K562 (cell line): Measurements from ENCODE around the gene CLSTN2. TPM values are rescaled to one million over a fixed set of nuclear protein-coding genes. Genes with fewer than 3 reads are reported as not detected.

Experiments
- ATAC-seq: fragments of 200-7000 bp; cut with Tn5 transposase; 3 replicates; pipeline ENCODE4 v1.9.1; 2020; ENCODE audit warnings: moderate library complexity
- BruUV-seq: library from RNA; stranded (reverse); fragments of 400-500 nt; replicated peaks from 2 replicates; lab custom pipeline; 2021; lab: Mats Ljungman, UMichigan
- CTCF ChIA-PET: fragments of 300-600 bp; formaldehyde crosslinking; extraction: SDS; loops from one replicate; lab custom pipeline; 2021; ENCODE audit warnings: low intra/inter-chr PET ratio; lab: Yijun Ruan, JAX
- POLR2A ChIA-PET: fragments of 300-600, 350-650 bp; sonication (Branson Sonifier 250); formaldehyde crosslinking; extraction: SDS; loops from one replicate; lab custom pipeline; 2021; ENCODE audit warnings: antibody characterized with exemption, inconsistent platforms; lab: Yijun Ruan, JAX
- DNase-seq, 4 experiments: peaks; one replicate each; pipeline versions ENCODE4 v3.0.0 to v3.0.0-alpha.2; 2011 to 2018; ENCODE audit warnings: low spot score in 3 of 4, mixed read lengths in 3 of 4; ENCODE audit errors: extremely low read depth in 1 of 4
- FAIRE-seq: peaks from 2 replicates; lab custom pipeline; 2011; peaks lifted over from hg19 to GRCh38; lab: Jason Lieb, UNC
- H2AFZ ChIP-seq: 2 replicates; pipeline ENCODE4 v1.6.0; 2011; ENCODE audit warnings: low read depth, low read length, control low read depth, inconsistent platforms
- H3K27ac ChIP-seq: fragments of 200-600 bp; 3 replicates; pipeline ENCODE4 v1.8.0; 2011; ENCODE audit warnings: low read depth, mild to moderate bottlenecking, control low read depth, inconsistent platforms, low read length, moderate library complexity, mixed read lengths; ENCODE audit errors: extremely low read depth
- H3K27me3 ChIP-seq, 2 experiments: fragments of 300-600 bp in 1 of 2; 2 replicates in 1 of 2; 3 replicates in 1 of 2; pipeline versions ENCODE4 v1.6.0 to v1.8.0; 2011; ENCODE audit warnings: inconsistent platforms in 2 of 2, low read length in 2 of 2, mild to moderate bottlenecking in 1 of 2, mixed read lengths in 1 of 2, moderate library complexity in 1 of 2; ENCODE audit not compliant: control insufficient read depth in 2 of 2, insufficient read depth in 2 of 2
- H3K36me3 ChIP-seq: fragments of 300-600 bp; 3 replicates; pipeline ENCODE4 v1.8.0; 2011; ENCODE audit warnings: mild to moderate bottlenecking, low read length, inconsistent platforms; ENCODE audit not compliant: control insufficient read depth, insufficient read depth
- H3K4me1 ChIP-seq, 2 experiments: fragments of 200-600 bp in 1 of 2; replicated peaks in 1 of 2; 2 replicates in 1 of 2; 3 replicates in 1 of 2; pipeline versions ENCODE4 v1.5.1 to v1.8.0; 2011; ENCODE audit warnings: inconsistent platforms in 2 of 2, low read length in 2 of 2, mild to moderate bottlenecking in 1 of 2, mixed read lengths in 1 of 2, moderate library complexity in 1 of 2; ENCODE audit not compliant: control insufficient read depth in 2 of 2, insufficient read depth in 2 of 2
- H3K4me2 ChIP-seq: 2 replicates; pipeline ENCODE4 v1.6.1; 2011; ENCODE audit warnings: low read length, control low read depth, inconsistent platforms, mixed read lengths; ENCODE audit not compliant: insufficient read depth
- H3K4me3 ChIP-seq: fragments of 200-600 bp; sonication (generic), shearing (Covaris generic); 2 replicates; pipeline ENCODE4 v1.5.1; 2016; ENCODE audit warnings: control low read depth, inconsistent platforms
- H3K79me2 ChIP-seq: fragments of 200-600 bp; 3 replicates; pipeline ENCODE4 v1.8.0; 2011; ENCODE audit warnings: low read length, inconsistent platforms; ENCODE audit not compliant: control insufficient read depth, insufficient read depth
- H3K9ac ChIP-seq, 2 experiments: 2 replicates each; pipeline versions ENCODE4 v1.6.0 to v1.6.1; 2011; ENCODE audit warnings: low read depth in 2 of 2, low read length in 2 of 2, control low read depth in 1 of 2, inconsistent platforms in 1 of 2, mild to moderate bottlenecking in 1 of 2, mixed read lengths in 1 of 2; ENCODE audit not compliant: insufficient read depth in 1 of 2
- H3K9me1 ChIP-seq: one replicate; pipeline ENCODE4 v1.6.0; 2011; ENCODE audit warnings: inconsistent platforms, mild to moderate bottlenecking, low read length, moderate library complexity; ENCODE audit not compliant: control insufficient read depth, insufficient read depth
- H3K9me3 ChIP-seq: replicated peaks from 2 replicates; pipeline ENCODE4 v1.5.1; 2011; ENCODE audit warnings: low read depth, low read length, inconsistent platforms; ENCODE audit not compliant: control insufficient read depth, insufficient read depth
- H4K20me1 ChIP-seq: replicated peaks from 2 replicates; pipeline ENCODE4 v1.6.1; 2011; ENCODE audit warnings: low read length, inconsistent platforms, mixed read lengths; ENCODE audit not compliant: control insufficient read depth, insufficient read depth
- HES1 ChIP-seq: fragments of 450-650 bp; IDR thresholded peaks from 2 replicates; pipeline ENCODE4 v1.6.1; 2016; ENCODE audit warnings: low read depth, mild to moderate bottlenecking, moderate library complexity
- HINFP ChIP-seq: fragments of 450-650 bp; conservative IDR thresholded peaks from 2 replicates; pipeline ENCODE4 v1.6.1; 2016; ENCODE audit warnings: missing genetic modification characterization, low read depth, mild to moderate bottlenecking, control low read depth, missing compliant biosample characterization
- RFX7 ChIP-seq: fragments of 250-450 bp; sonication (Bioruptor Pico); IDR thresholded peaks from 2 replicates; pipeline ENCODE4 v1.5.1; 2021; ENCODE audit warnings: mild to moderate bottlenecking
- ZNF384 ChIP-seq: IDR thresholded peaks from 2 replicates; pipeline ENCODE4 v1.6.1; 2012; ENCODE audit warnings: low read depth, low read length, improper control_type of control experiment
- ZNF699 ChIP-seq: fragments of 250-450 bp; sonication (Bioruptor Pico); IDR thresholded peaks from 2 replicates; pipeline ENCODE4 v1.8.0; 2021; ENCODE audit warnings: mild to moderate bottlenecking, moderate library complexity; ENCODE audit not compliant: insufficient replicate concordance
- WGBS: fragments of 100-300 bp; shearing (Covaris generic); methylation state at CpG from one replicate; pipeline ENCODE4 v1.1.6; 2016; ENCODE audit warnings: low coverage, mixed read lengths; ENCODE audit not compliant: insufficient coverage; ENCODE audit errors: missing lambda C conversion rate; 5-methylcytosine and 5-hydroxymethylcytosine counted together
- in situ Hi-C: fragments of 300-500 bp; cut with MboI; formaldehyde crosslinking; loops from 4 replicates; pipeline ENCODE4 v1.15.0; 2018; ENCODE audit warnings: inconsistent platforms, mixed read lengths
- intact Hi-C: fragments of 100-400 bp; cut with micrococcal nuclease; formaldehyde crosslinking; loops from 2 replicates; pipeline ENCODE4 v1.14.2; 2022
- polyA plus RNA-seq, 8 experiments: library from polyadenylated mRNA; depleted of rRNA in 4 of 8; stranded (reverse) in 5 of 8; unstranded in 3 of 8; fragments of >200 nt; fragmentation: Nextera tagmentation in 2 of 8; fragmentation: Illumina TruSeq in 1 of 8; extraction: Ambion mirVana in 2 of 8; extraction: Trizol in 1 of 8; gene quantifications; 2 replicates each; pipeline versions ENCODE4 v1.2.1 to v1.2.3, GENCODE V29; 2011 to 2014; ENCODE audit warnings: inconsistent platforms in 1 of 8, missing spikeins in 1 of 8
- total RNA-seq, 7 experiments: library from RNA; depleted of rRNA in 6 of 7; stranded (reverse); fragments of >200 nt in 6 of 7; fragmentation: Illumina TruSeq in 2 of 7; extraction: Trizol in 2 of 7; gene quantifications; 2 replicates each; pipeline versions ENCODE4 v1.2.1 to v1.2.3, GENCODE V29; 2011 to 2021; ENCODE audit warnings: low replicate concordance in 1 of 7
- TF ChIP-seq, protein P1 (sequence below): sonication (generic); formaldehyde crosslinking; IDR thresholded peaks from 2 replicates; pipeline ENCODE4 v1.8.0; 2022; ENCODE audit warnings: mild to moderate bottlenecking, missing genetic modification reagents
- TF ChIP-seq, protein P2 (sequence below): fragments of 250-450 bp; sonication (Bioruptor Pico); IDR thresholded peaks from 2 replicates; pipeline ENCODE4 v1.5.1; 2021; ENCODE audit warnings: mild to moderate bottlenecking
- TF ChIP-seq, protein P3 (sequence below): sonication (generic); formaldehyde crosslinking; IDR thresholded peaks from 2 replicates; pipeline ENCODE4 v1.9.0; 2022; ENCODE audit warnings: mild to moderate bottlenecking, missing genetic modification reagents

CLSTN2 gene
- total and polyA plus RNA-seq, 9 of the 15 experiments (the other 6 are each of a cell fraction or from before 2014, with no cell fraction given), result 0.02 to 0.04 (median 0.04) TPM; not detected in 6

GRCh38 chr3:140351466-140351865 lies 416.5 kb downstream of the CLSTN2 start:
- CTCF ChIA-PET, result no interaction called here
- no TSS peak for BruUV-seq
- WGBS, result 0% methylated on average over 3 of the region's 3 CpGs

More at GRCh38 chr3:140351466-140351865, 416.5 kb downstream of the CLSTN2 start:
- Histone ChIP-seq H3K79me2 (no peaks in the 10 kb centered on the region), H3K27ac (no peak overlapping the region)
- TF ChIP-seq, protein P1, sequence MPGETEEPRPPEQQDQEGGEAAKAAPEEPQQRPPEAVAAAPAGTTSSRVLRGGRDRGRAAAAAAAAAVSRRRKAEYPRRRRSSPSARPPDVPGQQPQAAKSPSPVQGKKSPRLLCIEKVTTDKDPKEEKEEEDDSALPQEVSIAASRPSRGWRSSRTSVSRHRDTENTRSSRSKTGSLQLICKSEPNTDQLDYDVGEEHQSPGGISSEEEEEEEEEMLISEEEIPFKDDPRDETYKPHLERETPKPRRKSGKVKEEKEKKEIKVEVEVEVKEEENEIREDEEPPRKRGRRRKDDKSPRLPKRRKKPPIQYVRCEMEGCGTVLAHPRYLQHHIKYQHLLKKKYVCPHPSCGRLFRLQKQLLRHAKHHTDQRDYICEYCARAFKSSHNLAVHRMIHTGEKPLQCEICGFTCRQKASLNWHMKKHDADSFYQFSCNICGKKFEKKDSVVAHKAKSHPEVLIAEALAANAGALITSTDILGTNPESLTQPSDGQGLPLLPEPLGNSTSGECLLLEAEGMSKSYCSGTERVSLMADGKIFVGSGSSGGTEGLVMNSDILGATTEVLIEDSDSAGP, result no peak
- TF ChIP-seq, protein P2, sequence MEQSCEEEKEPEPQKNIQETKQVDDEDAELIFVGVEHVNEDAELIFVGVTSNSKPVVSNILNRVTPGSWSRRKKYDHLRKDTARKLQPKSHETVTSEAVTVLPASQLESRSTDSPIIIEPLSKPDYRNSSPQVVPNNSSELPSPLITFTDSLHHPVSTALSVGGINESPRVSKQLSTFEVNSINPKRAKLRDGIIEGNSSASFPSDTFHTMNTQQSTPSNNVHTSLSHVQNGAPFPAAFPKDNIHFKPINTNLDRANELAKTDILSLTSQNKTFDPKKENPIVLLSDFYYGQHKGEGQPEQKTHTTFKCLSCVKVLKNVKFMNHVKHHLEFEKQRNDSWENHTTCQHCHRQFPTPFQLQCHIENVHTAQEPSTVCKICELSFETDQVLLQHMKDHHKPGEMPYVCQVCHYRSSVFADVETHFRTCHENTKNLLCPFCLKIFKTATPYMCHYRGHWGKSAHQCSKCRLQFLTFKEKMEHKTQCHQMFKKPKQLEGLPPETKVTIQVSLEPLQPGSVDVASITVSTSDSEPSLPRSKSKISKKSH (CRISPR knock-in tag), result no peak
- TF ChIP-seq HES1 (no peak), ZNF699 (no peak), HINFP (tag) (no peak), RFX7 (CRISPR knock-in tag) (no peak), ZNF384 (no peak)
- TF ChIP-seq, protein P3, sequence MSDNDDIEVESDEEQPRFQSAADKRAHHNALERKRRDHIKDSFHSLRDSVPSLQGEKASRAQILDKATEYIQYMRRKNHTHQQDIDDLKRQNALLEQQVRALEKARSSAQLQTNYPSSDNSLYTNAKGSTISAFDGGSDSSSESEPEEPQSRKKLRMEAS (CRISPR knock-in tag), result no peak
- TF ChIP-seq, all 486 proteins: peak for 0
- in situ Hi-C loops (no loop called here), intact Hi-C loops (no loop called here)
- no peak overlapping the region for H3K4me2 ChIP-seq
- DNase-seq, result no peak
- no peaks in the 10 kb centered on the region for H3K9me1 ChIP-seq
- no peak overlapping the region for H2AFZ ChIP-seq
- no peak overlapping the region for H3K9ac ChIP-seq
- POLR2A ChIA-PET, result interaction anchor here (0.8 kb wide), 1 partner anchor 11 kb away, joined by 3 read pairs; no protein-coding TSS in a partner anchor
- no peaks in the 10 kb centered on the region for H3K36me3 ChIP-seq
- no peak for ATAC-seq
- H3K4me1 ChIP-seq, result no peaks in the 10 kb centered on the region
- H3K27me3 ChIP-seq, result no peaks in the 10 kb centered on the region
- H3K4me3 ChIP-seq, result no peak overlapping the region
- no peak for FAIRE-seq
- no peaks in the 10 kb centered on the region for H3K9me3 ChIP-seq
- no peaks in the 10 kb centered on the region for H4K20me1 ChIP-seq
